NK-92 treated with Interleukin-12 subunit alpha and Interleukin-12 subunit beta, amount 100 ng/mL, for 24 hours (cell line): ENCODE data around the gene NBEAL2.

ENCODE experiments used
- DNase-seq: peaks from one replicate; lab custom pipeline; 2025; lab: John Stamatoyannopoulos, UW

Gene NBEAL2

GRCh38 chr3:46978985-46979944 is at the start of gene NBEAL2:
NBEAL2 (plus strand) TSS chr3:46979666; CDS start chr3:46979862, 196 bp downstream.
- DNase-seq, result peak; percentile 92

- DNase-seq, result no peak
Observed at GRCh38 chr3:46930166-46930944, 49.1 kb upstream of the NBEAL2 start.

GRCh38 chr3:46930945-46931403 is 48.5 kb upstream of the NBEAL2 start:
- no peak for DNase-seq

- no peak for DNase-seq
Observed at GRCh38 chr3:46931631-46932331, 47.7 kb upstream of the NBEAL2 start.

- no peak for DNase-seq
Observed at GRCh38 chr3:46932455-46933225, 46.8 kb upstream of the NBEAL2 start.

GRCh38 chr3:46933261-46933660 is 46.2 kb upstream of the NBEAL2 start:
- no peak for DNase-seq

- no peak for DNase-seq
Observed at GRCh38 chr3:46934072-46934471, 45.4 kb upstream of the NBEAL2 start.

GRCh38 chr3:46934498-46935167 is 44.8 kb upstream of the NBEAL2 start:
- no peak for DNase-seq

- DNase-seq, result no peak
Observed at GRCh38 chr3:46935168-46935858, 44.2 kb upstream of the NBEAL2 start.

GRCh38 chr3:46935989-46936558 is 43.4 kb upstream of the NBEAL2 start:
- no peak for DNase-seq

GRCh38 chr3:46936733-46937250 is 42.7 kb upstream of the NBEAL2 start:
- no peak for DNase-seq

GRCh38 chr3:46938118-46938517 is 41.3 kb upstream of the NBEAL2 start:
- DNase-seq, result no peak

GRCh38 chr3:46939578-46940445 is 39.7 kb upstream of the NBEAL2 start:
- DNase-seq, result no peak

- DNase-seq, result no peak
Observed at GRCh38 chr3:46942076-46942475, 37.4 kb upstream of the NBEAL2 start.

GRCh38 chr3:46942481-46943236 is 36.8 kb upstream of the NBEAL2 start:
- no peak for DNase-seq

- DNase-seq, result no peak
Observed at GRCh38 chr3:46943237-46944187, 36.0 kb upstream of the NBEAL2 start.

- no peak for DNase-seq
Observed at GRCh38 chr3:46944191-46944590, 35.3 kb upstream of the NBEAL2 start.
